ENCODE results near the gene SCYL1.

The SCYL1 gene

DNA sequence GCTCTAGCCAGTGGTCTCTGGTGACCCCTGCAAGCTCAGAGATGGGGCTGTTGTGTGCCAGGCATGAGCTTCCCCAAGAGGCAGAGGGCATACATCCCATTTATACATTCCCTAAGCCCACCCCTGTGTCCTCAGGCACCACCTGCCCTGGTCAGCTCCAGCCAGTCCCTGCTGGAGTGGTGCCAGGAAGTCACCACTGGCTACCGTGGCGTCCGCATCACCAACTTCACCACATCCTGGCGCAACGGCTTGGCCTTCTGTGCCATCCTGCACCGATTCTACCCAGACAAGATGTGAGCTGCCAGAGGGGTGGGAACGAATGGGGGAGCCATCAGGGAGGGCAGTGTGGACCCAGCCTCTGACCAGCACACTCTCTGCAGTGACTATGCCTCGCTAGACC lies 59.2 kb downstream of the SCYL1 start:
- DNase-seq (ENCODE audit: low spot score) = no peak

DNA sequence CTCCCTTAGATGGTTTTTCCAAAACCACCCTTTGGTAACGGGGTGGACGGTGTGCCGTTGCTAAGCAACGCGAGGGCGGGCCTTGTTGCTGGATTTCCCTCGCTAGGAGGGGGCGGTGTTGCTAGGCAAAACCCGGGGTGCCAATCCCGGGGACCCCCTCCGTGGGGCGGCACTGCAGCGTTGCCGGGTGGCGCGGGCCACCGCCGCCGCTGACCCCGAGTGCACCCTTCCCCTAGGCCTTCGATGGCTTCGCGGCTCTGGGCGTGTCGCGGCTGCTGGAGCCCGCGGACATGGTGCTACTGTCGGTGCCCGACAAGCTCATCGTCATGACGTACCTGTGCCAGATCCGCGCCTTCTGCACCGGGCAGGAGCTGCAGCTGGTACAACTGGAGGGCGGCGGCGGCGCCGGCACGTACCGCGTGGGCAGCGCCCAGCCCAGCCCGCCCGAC lies 59.9 kb downstream of the SCYL1 start:
- DNase-seq (ENCODE audit: low spot score) = no peak

DNA sequence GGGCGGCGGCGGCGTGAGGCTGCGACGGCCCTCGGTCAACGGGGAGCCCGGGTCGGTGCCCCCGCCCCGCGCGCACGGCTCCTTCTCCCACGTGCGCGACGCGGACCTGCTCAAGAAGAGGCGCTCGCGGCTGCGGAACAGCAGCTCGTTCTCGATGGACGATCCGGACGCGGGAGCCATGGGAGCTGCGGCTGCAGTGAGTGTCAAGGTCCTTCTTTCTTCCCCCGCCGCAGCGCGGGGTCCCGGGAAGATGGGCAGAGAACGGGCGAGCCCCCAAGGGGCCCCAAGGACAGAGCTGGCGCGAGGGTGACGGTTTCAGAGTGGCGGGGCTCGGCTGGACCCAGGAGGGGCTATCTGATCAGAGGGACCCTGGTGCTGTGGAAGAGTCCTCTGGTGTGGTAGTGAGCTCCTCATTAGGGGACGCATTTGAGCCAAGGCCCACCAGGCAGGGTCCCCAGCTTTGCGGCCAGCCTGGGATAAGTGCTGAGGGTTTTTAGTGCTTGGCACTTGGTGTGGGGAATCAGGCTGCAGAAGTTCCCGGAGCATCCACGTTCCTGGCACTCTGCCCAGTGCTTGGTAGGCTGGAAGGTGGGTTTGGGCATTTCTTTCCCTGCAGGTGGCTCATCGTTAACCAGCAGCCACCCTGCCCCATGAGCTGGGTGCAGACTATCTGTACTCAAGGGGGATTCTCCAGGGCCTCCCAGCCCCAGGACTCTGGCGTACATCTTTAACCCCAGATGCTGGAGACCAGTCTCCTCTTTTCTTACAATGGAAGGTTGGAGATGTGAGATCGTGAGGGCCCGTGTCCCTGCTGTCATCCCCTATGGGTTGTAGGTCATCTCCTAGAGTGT lies 60.7 kb downstream of the SCYL1 start:
- DNase-seq (ENCODE audit: low spot score) = no peak

DNA sequence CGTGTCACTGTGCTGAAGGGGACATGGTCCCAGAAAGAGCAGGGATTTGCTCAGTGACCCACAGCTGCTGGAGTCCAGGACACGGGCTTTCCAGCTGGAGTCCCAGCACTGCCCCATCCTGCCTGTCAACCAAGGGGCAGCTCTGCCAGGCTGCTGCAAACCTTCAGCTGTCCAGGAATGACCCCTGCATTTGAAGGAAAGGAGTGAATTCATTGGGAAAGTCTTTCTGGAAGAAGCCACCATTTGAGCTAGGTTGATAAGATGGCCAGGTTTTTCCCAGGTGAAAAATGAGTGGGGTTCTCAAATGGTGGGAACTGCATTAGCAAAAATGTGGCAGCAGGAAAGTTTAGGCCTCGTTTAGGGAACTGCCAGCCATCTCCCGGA lies 61.4 kb downstream of the SCYL1 start:
- no peak for DNase-seq (ENCODE audit: low spot score)

DNA sequence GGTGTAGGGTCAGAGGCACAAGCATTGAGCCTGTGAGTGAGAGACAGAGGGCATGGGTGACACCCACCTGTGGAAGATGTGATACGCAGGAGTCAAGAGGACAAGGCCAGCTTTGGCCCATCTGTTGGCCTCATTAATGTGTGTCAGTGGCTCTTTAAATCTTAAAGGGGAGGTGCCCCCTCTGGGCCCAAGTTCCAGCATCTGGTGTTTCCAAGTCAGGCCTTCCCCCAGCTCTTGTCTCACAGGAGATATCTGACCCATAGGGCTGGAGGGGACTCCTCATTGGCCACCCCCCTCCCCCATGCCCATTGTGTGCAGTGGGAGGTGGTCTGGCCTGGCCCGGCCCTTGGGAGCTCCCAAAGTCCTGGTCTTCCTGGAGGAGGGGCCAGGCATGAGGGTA lies 61.8 kb downstream of the SCYL1 start:
- no peak for DNase-seq (ENCODE audit: low spot score)
